B cell (primary cell): ENCODE results near the gene HGFAC. TPM values are rescaled to one million over a fixed set of nuclear protein-coding genes. Genes with fewer than 3 reads are reported as not detected.
A peak's percentile ranks its signal among the peaks of the same experiment; 100 is the strongest.

Source experiments
- ATAC-seq: fragments of 200-7000 bp; cut with Tn5 transposase; one replicate; pipeline ENCODE4 v1.10.0; 2021; ENCODE audit warnings: low read depth, mild to moderate bottlenecking, moderate number of reproducible peaks, moderate library complexity
- CTCF ChIA-PET: fragments of 350-600 bp; sonication (Branson Sonifier 250); formaldehyde crosslinking; loops from one replicate; lab custom pipeline; 2021; ENCODE audit warnings: antibody characterized with exemption, inconsistent platforms; lab: Charles Lee
- POLR2A ChIA-PET: fragments of 350-600 bp; sonication (Branson Sonifier 250); formaldehyde crosslinking; loops from one replicate; lab custom pipeline; 2021; ENCODE audit warnings: antibody characterized with exemption; lab: Charles Lee
- DNase-seq: peaks from one replicate; pipeline ENCODE4 v3.0.0; 2013
- H2AFZ ChIP-seq: 2 replicates; pipeline ENCODE4 v1.6.1; 2012; ENCODE audit warnings: mild to moderate bottlenecking, low read depth, low read length; ENCODE audit not compliant: insufficient read depth, poor library complexity, severe bottlenecking
- H3K27ac ChIP-seq, 2 donors: 1 replicate in 1 of 2; 2 replicates in 1 of 2; pipeline ENCODE4 v1.5.1; 2012 to 2013; ENCODE audit warnings: low read length in 2 of 2, mild to moderate bottlenecking in 2 of 2, moderate library complexity in 1 of 2
- H3K27me3 ChIP-seq, 4 experiments: fragments of 200-600 bp in 1 of 4; sonication (generic) in 1 of 4; replicated peaks in 1 of 4; 1 replicate in 2 of 4; 2 replicates in 2 of 4; pipeline versions ENCODE4 v1.6.1 to v1.7.0; 2013 to 2016; ENCODE audit warnings: low read length in 3 of 4, mild to moderate bottlenecking in 2 of 4, mixed read lengths in 1 of 4, moderate library complexity in 1 of 4; ENCODE audit not compliant: insufficient read depth in 4 of 4, control insufficient read depth in 3 of 4; ENCODE audit errors: control extremely low read depth in 1 of 4
- H3K36me3 ChIP-seq, 2 experiments: replicated peaks in 1 of 2; 1 replicate in 1 of 2; 2 replicates in 1 of 2; pipeline versions ENCODE4 v1.6.1 to v1.7.1; 2013; ENCODE audit warnings: low read length in 1 of 2; ENCODE audit not compliant: insufficient read depth in 2 of 2, control insufficient read depth in 1 of 2; ENCODE audit errors: control extremely low read depth in 1 of 2, extremely low read depth in 1 of 2
- H3K4me1 ChIP-seq, 2 donors: fragments of 200-600 bp in 1 of 2; sonication (generic) in 1 of 2; 1 replicate in 1 of 2; 2 replicates in 1 of 2; pipeline versions ENCODE4 v1.5.1 to v1.6.1; 2013 to 2017; ENCODE audit warnings: low read length in 2 of 2; ENCODE audit not compliant: control insufficient read depth in 2 of 2, insufficient read depth in 2 of 2
- H3K4me2 ChIP-seq: replicated peaks from 2 replicates; pipeline ENCODE3; 2012; ENCODE audit warnings: mild to moderate bottlenecking, low read depth, low read length; ENCODE audit not compliant: poor library complexity, severe bottlenecking
- H3K4me3 ChIP-seq, 5 experiments: fragments of 200-600 bp in 1 of 5; sonication (generic) in 1 of 5; 1 replicate in 3 of 5; 2 replicates in 2 of 5; pipeline versions ENCODE4 v1.5.1 to v1.7.0; 2011 to 2016; ENCODE audit warnings: low read length in 4 of 5, mild to moderate bottlenecking in 4 of 5, low read depth in 2 of 5, control low read depth in 1 of 5, moderate library complexity in 1 of 5; ENCODE audit not compliant: insufficient read depth in 1 of 5; ENCODE audit errors: control extremely low read depth in 1 of 5, extremely low read depth in 1 of 5
- H3K79me2 ChIP-seq: fragments of 200-600 bp; sonication (generic); one replicate; pipeline ENCODE4 v1.6.0; 2016; ENCODE audit warnings: low read length; ENCODE audit not compliant: control insufficient read depth, insufficient read depth
- H3K9ac ChIP-seq: fragments of 200-600 bp; sonication (generic); 2 replicates; pipeline ENCODE4 v1.6.1; 2017; ENCODE audit warnings: mild to moderate bottlenecking, low read length, moderate library complexity
- H3K9me3 ChIP-seq, 3 donors: one replicate each; pipeline versions ENCODE4 v1.6.1 to v1.7.1; 2013; ENCODE audit warnings: low read length in 2 of 3; ENCODE audit not compliant: control insufficient read depth in 2 of 3, insufficient read depth in 1 of 3; ENCODE audit errors: control extremely low read depth in 1 of 3
- H4K20me1 ChIP-seq: 2 replicates; pipeline ENCODE4 v1.6.0; 2012; ENCODE audit warnings: mild to moderate bottlenecking, low read length; ENCODE audit not compliant: insufficient read depth, control insufficient read depth, poor library complexity, severe bottlenecking
- H3K27ac Mint-ChIP-seq: one replicate; pipeline ENCODE4 v1.8.0; 2021; ENCODE audit warnings: mixed read lengths
- H3K27me3 Mint-ChIP-seq: one replicate; pipeline ENCODE4 v1.8.0; 2021; ENCODE audit warnings: mixed read lengths
- H3K4me1 Mint-ChIP-seq: one replicate; pipeline ENCODE4 v1.8.0; 2021; ENCODE audit warnings: mixed read lengths
- H3K4me3 Mint-ChIP-seq: one replicate; pipeline ENCODE4 v1.8.0; 2021; ENCODE audit warnings: mixed read lengths
- H3K9me3 Mint-ChIP-seq: one replicate; pipeline ENCODE4 v1.8.0; 2022; ENCODE audit warnings: mixed read lengths; ENCODE audit not compliant: insufficient read depth
- CTCF ChIP-seq: fragments of 200-600 bp; IDR thresholded peaks from one replicate; pipeline ENCODE4 v1.8.0; 2022; ENCODE audit warnings: antibody characterized with exemption, mild to moderate bottlenecking
- EZH2 ChIP-seq: IDR thresholded peaks from 2 replicates; pipeline ENCODE4 v1.6.1; 2012; ENCODE audit warnings: borderline replicate concordance, low read depth, mild to moderate bottlenecking, moderate library complexity, low read length; ENCODE audit not compliant: insufficient read depth, poor library complexity, severe bottlenecking
- WGBS: methylation state at CpG from one replicate; pipeline ENCODE4 v1.1.5; 2013; ENCODE audit warnings: missing lambda C conversion rate; ENCODE audit not compliant: insufficient coverage; 5-methylcytosine and 5-hydroxymethylcytosine counted together
- intact Hi-C: fragments of 100-400 bp; cut with micrococcal nuclease; formaldehyde crosslinking; loops from one replicate; pipeline ENCODE4 v1.10.0; 2022
- polyA plus RNA-seq: library from polyadenylated mRNA; depleted of rRNA; stranded (reverse); fragments of >200 nt; gene quantifications from 2 replicates; pipeline ENCODE4 v1.2.3, GENCODE V29; 2012
- total RNA-seq, 2 donors: library from RNA; stranded (reverse); fragments of 120-200 nt in 1 of 2; gene quantifications; 1 replicate in 1 of 2; 2 replicates in 1 of 2; pipeline versions ENCODE4 v1.2.3 to v1.2.4, GENCODE V29; 2013 to 2022

The HGFAC gene
- total and polyA plus RNA-seq, 2 donors (not counting 1 experiment from before 2014, with no cell fraction given), result not detected

- Histone ChIP-seq H3K4me1 (peaks cover 0 to 18% of the 10 kb centered on the region in 2 donors), H3K27me3 (peaks cover 0 to 41% (median 10%) of the 10 kb centered on the region in 4 experiments), H3K36me3 (no peaks in the 10 kb centered on the region), H2AFZ (no peak overlapping the region), H3K4me2 (no peak overlapping the region), H3K79me2 (no peaks in the 10 kb centered on the region), H3K4me3 (no peak overlapping the region), H3K9me3 (peaks cover 0 to 21% (median 0%) of the 10 kb centered on the region in 3 donors), H3K9ac (no peak overlapping the region), H3K27ac (no peak overlapping the region), H4K20me1 (no peaks in the 10 kb centered on the region)
- TF ChIP-seq EZH2 (no peak), CTCF (no peak)
- Mint-ChIP-seq H3K4me1 (no peaks in the 10 kb centered on the region), H3K4me3 (peak overlapping the region; percentile 32), H3K27ac (no peak overlapping the region), H3K27me3 (peaks cover 18% of the 10 kb centered on the region), H3K9me3 (no peaks in the 10 kb centered on the region)
- ATAC-seq (no peak), DNase-seq (no peak)
- POLR2A ChIA-PET, result no interaction called here
- CTCF ChIA-PET, result interaction anchor here (1.1 kb wide), 1 partner anchor 15 kb away, joined by 5 read pairs; no protein-coding TSS in a partner anchor
- 77% methylated on average over 37 of the region's 41 CpGs for WGBS
- intact Hi-C loops, result no loop called here
Observed at GRCh38 chr4:3465698-3466671, 24.2 kb downstream of the HGFAC start.
